ENCODE data around the gene BRME1.

The BRME1 gene

GRCh38 chr19:13937479-13938300 lies 31.8 kb upstream of the BRME1 start (continued):
- TF ChIP-seq ZNF701 (tag by site-specific recombination; IDR thresholded peaks at IDR 0.05) (no peak), ZNF169 (tag by site-specific recombination; IDR thresholded peaks at IDR 0.05) (no peak), ZNF426 (tag by site-specific recombination; IDR thresholded peaks at IDR 0.05) (no peak), ZBTB7A (tag by site-specific recombination; IDR thresholded peaks at IDR 0.05; ENCODE audit: low read depth) (0 out of 2 replicates have a peak, but pooled peaks have one; percentile 23), ZNF621 (tag by site-specific recombination; IDR thresholded peaks at IDR 0.05) (no peak), ZNF600 (tag by site-specific recombination; IDR thresholded peaks at IDR 0.05) (peak; percentile 98), PATZ1 (tag by site-specific recombination; IDR thresholded peaks at IDR 0.05) (0 out of 2 replicates have a peak, but pooled peaks have one; percentile 28), ZBTB20 (tag by site-specific recombination; IDR thresholded peaks at IDR 0.05) (no peak), ELK4 (IDR thresholded peaks at IDR 0.05; ENCODE audit: borderline replicate concordance, low read depth, low read length) (no peak), ZNF785 (tag by site-specific recombination; IDR thresholded peaks at IDR 0.05) (no peak), ZNF792 (tag by site-specific recombination; IDR thresholded peaks at IDR 0.05) (no peak), ZNF626 (tag by site-specific recombination; IDR thresholded peaks at IDR 0.05) (no peak), ZSCAN18 (tag by site-specific recombination; IDR thresholded peaks at IDR 0.05) (no peak), ZNF37A (tag by site-specific recombination; IDR thresholded peaks at IDR 0.05) (no peak), ZNF146 (tag by site-specific recombination; IDR thresholded peaks at IDR 0.05) (no peak), SP2 (tag by site-specific recombination; IDR thresholded peaks at IDR 0.05) (peak; percentile 22; the same call in 1 of the 2 replicates), ZNF664 (tag by site-specific recombination; IDR thresholded peaks at IDR 0.05) (no peak), ZBTB10 (tag by site-specific recombination; IDR thresholded peaks at IDR 0.05) (peak; percentile 79; the same call in 1 of the 2 replicates), ZNF776 (tag by site-specific recombination; IDR thresholded peaks at IDR 0.05; ENCODE audit: borderline replicate concordance) (no peak), ZFP41 (tag by site-specific recombination; IDR thresholded peaks at IDR 0.05; ENCODE audit: borderline replicate concordance) (no peak), ZBTB21 (tag by site-specific recombination; IDR thresholded peaks at IDR 0.05) (no peak), YY1 (tag by site-specific recombination; IDR thresholded peaks at IDR 0.05) (no peak), ZFP69B (tag by site-specific recombination; IDR thresholded peaks at IDR 0.05) (peak; percentile 72), AEBP2 (tag by site-specific recombination; IDR thresholded peaks at IDR 0.05; ENCODE audit: borderline replicate concordance) (no peak)

All from HEK293 (cell line).